K562 (cell line): ENCODE results near the gene CD74. TPM values are rescaled to one million over a fixed set of nuclear protein-coding genes. Genes with fewer than 3 reads are reported as not detected.
A peak's percentile ranks its signal among the peaks of the same experiment; 100 is the strongest.

ENCODE experiments used
- BRD9 ChIP-seq: fragments of 450-650 bp; IDR thresholded peaks from 2 replicates; pipeline ENCODE4 v1.6.1; 2018; ENCODE audit warnings: low read depth; ENCODE audit not compliant: partially characterized antibody
- DEAF1 ChIP-seq: fragments of 450-650 bp; formaldehyde crosslinking; IDR thresholded peaks from 2 replicates; pipeline ENCODE4 v1.4.0; 2020; ENCODE audit warnings: mild to moderate bottlenecking, moderate library complexity
- EZH2 ChIP-seq: IDR thresholded peaks from 2 replicates; pipeline ENCODE4 v1.6.1; 2012; ENCODE audit warnings: low read depth, mild to moderate bottlenecking, inconsistent platforms, low read length, borderline replicate concordance
- MECOM ChIP-seq: fragments of 250-450 bp; sonication (Bioruptor Pico); IDR thresholded peaks from 2 replicates; pipeline ENCODE4 v1.8.0; 2022; ENCODE audit warnings: inconsistent platforms
- SRSF9 ChIP-seq: fragments of 200-400 bp; formaldehyde crosslinking; IDR thresholded peaks from 2 replicates; pipeline ENCODE4 v1.6.1; 2017; ENCODE audit warnings: low read depth, low read length, borderline replicate concordance
- TFAP4 ChIP-seq: sonication (generic); formaldehyde crosslinking; IDR thresholded peaks from 2 replicates; pipeline ENCODE4 v1.8.0; 2022; ENCODE audit warnings: missing genetic modification reagents, mild to moderate bottlenecking, moderate library complexity, borderline replicate concordance
- ZBTB49 ChIP-seq: sonication (generic); formaldehyde crosslinking; IDR thresholded peaks from 2 replicates; pipeline ENCODE4 v1.8.0; 2022; ENCODE audit warnings: missing genetic modification reagents, mild to moderate bottlenecking, borderline replicate concordance
- ZKSCAN1 ChIP-seq: fragments of 150-350 bp; IDR thresholded peaks from 2 replicates; pipeline ENCODE4 v1.6.1; 2016; ENCODE audit warnings: low read depth, low read length
- ZNF121 ChIP-seq: sonication (generic); formaldehyde crosslinking; conservative IDR thresholded peaks from 2 replicates; pipeline ENCODE4 v1.8.0; 2022; ENCODE audit warnings: missing genetic modification reagents
- ZNF174 ChIP-seq: fragments of 250-450 bp; sonication (Bioruptor Pico); IDR thresholded peaks from 2 replicates; pipeline ENCODE4 v1.4.0; 2020; ENCODE audit warnings: mild to moderate bottlenecking
- ZNF583 ChIP-seq: fragments of 250-450 bp; sonication (Bioruptor Pico); IDR thresholded peaks from 2 replicates; pipeline ENCODE4 v1.4.0; 2020
- polyA plus RNA-seq, 8 experiments: library from polyadenylated mRNA; depleted of rRNA in 4 of 8; stranded (reverse) in 5 of 8; unstranded in 3 of 8; fragments of >200 nt; fragmentation: Nextera tagmentation in 2 of 8; fragmentation: Illumina TruSeq in 1 of 8; extraction: Ambion mirVana in 2 of 8; extraction: Trizol in 1 of 8; gene quantifications; 2 replicates each; pipeline versions ENCODE4 v1.2.1 to v1.2.3, GENCODE V29; 2011 to 2014; ENCODE audit warnings: inconsistent platforms in 1 of 8, missing spikeins in 1 of 8
- total RNA-seq, 7 experiments: library from RNA; depleted of rRNA in 6 of 7; stranded (reverse); fragments of >200 nt in 6 of 7; fragmentation: Illumina TruSeq in 2 of 7; extraction: Trizol in 2 of 7; gene quantifications; 2 replicates each; pipeline versions ENCODE4 v1.2.1 to v1.2.3, GENCODE V29; 2011 to 2021; ENCODE audit warnings: low replicate concordance in 1 of 7
- TF ChIP-seq, protein P1 (sequence below): fragments of 450-650 bp; formaldehyde crosslinking; IDR thresholded peaks from 2 replicates; pipeline ENCODE4 v1.4.0; 2020; ENCODE audit warnings: mild to moderate bottlenecking, mixed read lengths
- TF ChIP-seq, protein P2 (sequence below): fragments of 250-450 bp; sonication (Bioruptor Pico); IDR thresholded peaks from 2 replicates; pipeline ENCODE4 v1.5.0; 2021; ENCODE audit warnings: mild to moderate bottlenecking, moderate library complexity

The CD74 gene
- total and polyA plus RNA-seq, 9 of the 15 experiments (the other 6 are each of a cell fraction or from before 2014, with no cell fraction given), result 0.07 to 4.8 (median 0.32) TPM

DNA sequence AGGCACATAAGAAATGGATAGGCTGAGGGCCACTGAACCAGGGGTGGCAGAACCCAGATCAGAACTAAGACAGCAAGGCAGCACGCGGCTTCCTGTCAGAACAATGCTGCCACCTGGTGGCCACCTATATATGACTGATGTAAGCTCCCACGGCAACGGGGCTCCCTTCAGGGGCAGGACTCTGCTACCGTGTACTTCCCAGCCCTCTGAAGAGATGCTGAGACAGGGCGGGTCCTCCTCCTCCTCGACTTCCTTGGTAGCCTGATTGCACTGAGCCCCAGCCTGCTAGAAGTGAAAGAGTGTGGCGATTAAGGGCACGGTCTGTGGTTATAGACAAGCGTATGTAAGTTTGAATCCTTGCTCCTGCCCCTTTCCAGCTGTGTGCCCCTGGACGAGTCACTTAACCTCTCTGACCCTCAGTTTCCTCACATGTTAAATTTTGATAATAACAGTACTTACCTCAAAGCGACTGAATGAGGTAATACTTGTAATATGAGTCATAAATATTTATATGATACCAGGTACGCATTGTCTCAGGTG, 23.5 kb upstream of the CD74 start (continued):
- TF ChIP-seq DEAF1 (CRISPR knock-in tag), result peak; percentile 43; the same call in 1 of the 2 replicates
- no peak for TF ChIP-seq MECOM
- TF ChIP-seq, protein P1, sequence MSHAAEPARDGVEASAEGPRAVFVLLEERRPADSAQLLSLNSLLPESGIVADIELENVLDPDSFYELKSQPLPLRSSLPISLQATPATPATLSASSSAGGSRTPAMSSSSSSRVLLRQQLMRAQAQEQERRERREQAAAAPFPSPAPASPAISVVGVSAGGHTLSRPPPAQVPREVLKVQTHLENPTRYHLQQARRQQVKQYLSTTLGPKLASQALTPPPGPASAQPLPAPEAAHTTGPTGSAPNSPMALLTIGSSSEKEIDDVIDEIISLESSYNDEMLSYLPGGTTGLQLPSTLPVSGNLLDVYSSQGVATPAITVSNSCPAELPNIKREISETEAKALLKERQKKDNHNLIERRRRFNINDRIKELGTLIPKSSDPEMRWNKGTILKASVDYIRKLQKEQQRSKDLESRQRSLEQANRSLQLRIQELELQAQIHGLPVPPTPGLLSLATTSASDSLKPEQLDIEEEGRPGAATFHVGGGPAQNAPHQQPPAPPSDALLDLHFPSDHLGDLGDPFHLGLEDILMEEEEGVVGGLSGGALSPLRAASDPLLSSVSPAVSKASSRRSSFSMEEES (CRISPR knock-in tag), result no peak
- TF ChIP-seq TFAP4 (CRISPR knock-in tag), result peak; percentile 45; the same call in 1 of the 2 replicates
- TF ChIP-seq ZNF174 (CRISPR knock-in tag), result no peak
- TF ChIP-seq SRSF9, result no peak
- TF ChIP-seq ZNF121 (CRISPR knock-in tag), result no peak
- no peak for TF ChIP-seq ZKSCAN1
- TF ChIP-seq, protein P2, sequence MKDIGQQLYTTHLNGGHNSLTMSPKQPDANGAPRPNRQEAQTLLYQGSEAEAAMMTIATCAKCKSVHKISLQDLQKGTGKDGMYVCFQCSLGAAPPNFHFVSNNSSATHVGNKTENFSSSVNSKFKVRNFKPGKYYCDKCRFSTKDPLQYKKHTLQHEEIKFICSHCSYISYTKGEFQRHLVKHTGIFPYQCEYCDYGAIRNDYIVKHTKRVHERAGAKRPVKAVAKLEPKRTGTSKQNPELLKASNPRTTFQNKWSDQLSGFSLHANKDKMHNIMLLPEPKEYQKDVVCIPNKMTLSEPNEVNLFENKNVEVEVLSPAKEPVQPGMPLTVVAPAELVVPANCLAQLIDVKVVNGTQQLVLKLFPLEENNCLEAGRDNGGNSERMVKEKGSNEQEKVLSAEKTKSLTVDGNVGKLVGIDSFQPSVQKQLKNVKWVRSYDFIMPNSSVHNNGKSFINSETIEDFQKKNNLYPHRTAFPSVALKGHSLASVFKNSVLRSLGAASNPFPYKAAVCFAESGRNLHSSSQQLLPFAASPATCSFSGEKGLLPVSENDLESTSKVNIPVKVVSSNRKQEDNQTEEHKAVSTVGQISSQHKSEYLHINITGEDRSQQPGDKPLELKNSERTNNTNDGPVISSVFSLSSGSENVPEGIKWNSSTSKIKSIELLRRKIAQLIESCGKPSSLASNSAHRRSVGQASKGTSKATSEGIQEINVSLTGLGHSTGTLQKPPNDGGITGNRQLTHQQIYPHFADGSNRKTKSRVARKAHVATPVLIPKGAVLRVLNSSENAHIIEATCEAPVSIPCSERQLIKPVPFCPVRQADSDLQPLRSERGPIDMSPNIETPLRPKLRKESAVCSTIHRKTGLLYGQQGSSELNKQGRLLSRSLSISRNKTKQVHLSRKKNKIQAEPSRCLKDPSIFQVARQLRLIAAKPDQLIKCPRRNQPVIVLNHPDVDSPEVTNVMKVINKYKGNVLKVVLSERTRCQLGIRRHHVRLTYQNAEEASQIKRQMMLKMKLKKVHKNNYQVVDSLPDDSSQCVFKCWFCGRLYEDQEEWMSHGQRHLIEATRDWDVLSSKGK, result no peak
- TF ChIP-seq ZNF583 (CRISPR knock-in tag), result no peak
- no peak for TF ChIP-seq BRD9
- TF ChIP-seq EZH2, result no peak
- TF ChIP-seq ZBTB49 (CRISPR knock-in tag), result no peak
